Measurements from ENCODE around the gene NCLN.

The NCLN gene

DNA sequence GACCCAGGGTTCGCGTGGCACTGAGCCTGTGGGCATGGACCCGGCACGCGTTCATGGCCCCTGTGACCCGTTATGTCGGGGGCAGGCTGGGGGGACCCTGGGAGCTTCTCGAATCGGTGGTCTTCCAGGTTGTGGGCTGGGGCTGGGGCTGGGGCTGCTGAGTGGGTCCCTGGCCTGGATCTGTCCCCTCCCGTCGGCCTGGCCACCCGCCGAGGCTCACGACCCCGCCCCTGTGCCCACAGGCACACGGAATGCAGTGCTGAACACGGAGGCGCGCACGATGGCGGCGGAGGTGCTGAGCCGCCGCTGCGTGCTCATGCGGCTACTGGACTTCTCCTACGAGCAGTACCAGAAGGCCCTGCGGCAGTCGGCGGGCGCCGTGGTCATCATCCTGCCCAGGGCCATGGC is 6.5 kb downstream of the NCLN start:
- no peak for DNase-seq (ENCODE audit: low spot score)
- TF ChIP-seq, protein P1, sequence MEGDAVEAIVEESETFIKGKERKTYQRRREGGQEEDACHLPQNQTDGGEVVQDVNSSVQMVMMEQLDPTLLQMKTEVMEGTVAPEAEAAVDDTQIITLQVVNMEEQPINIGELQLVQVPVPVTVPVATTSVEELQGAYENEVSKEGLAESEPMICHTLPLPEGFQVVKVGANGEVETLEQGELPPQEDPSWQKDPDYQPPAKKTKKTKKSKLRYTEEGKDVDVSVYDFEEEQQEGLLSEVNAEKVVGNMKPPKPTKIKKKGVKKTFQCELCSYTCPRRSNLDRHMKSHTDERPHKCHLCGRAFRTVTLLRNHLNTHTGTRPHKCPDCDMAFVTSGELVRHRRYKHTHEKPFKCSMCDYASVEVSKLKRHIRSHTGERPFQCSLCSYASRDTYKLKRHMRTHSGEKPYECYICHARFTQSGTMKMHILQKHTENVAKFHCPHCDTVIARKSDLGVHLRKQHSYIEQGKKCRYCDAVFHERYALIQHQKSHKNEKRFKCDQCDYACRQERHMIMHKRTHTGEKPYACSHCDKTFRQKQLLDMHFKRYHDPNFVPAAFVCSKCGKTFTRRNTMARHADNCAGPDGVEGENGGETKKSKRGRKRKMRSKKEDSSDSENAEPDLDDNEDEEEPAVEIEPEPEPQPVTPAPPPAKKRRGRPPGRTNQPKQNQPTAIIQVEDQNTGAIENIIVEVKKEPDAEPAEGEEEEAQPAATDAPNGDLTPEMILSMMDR (IDR thresholded peaks at IDR 0.05; ENCODE audit: extremely low read depth, missing control alignments), result no peak

DNA sequence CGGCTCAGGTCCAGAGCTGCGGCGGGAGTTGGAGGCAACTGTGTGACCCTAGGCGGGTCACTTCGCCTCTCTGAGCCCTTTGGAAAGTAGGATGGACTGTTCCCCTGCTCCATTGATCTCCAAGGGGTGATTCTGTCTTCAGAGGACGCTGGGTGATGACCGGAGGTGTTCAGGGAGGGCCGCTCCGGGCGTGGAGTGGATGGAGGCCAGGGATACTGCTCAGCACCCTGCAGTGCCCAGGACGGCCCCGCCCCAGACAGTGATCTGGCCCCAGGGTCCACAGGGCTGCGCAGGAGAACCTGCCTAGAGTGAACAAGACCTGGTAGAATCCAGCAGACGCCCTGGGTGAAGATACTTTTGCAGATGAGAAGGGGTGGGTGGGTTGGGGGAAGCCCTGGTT is 7.0 kb downstream of the NCLN start:
- TF ChIP-seq, protein P1 (IDR thresholded peaks at IDR 0.05; ENCODE audit: extremely low read depth, missing control alignments), result no peak
- DNase-seq (ENCODE audit: low spot score), result no peak

DNA sequence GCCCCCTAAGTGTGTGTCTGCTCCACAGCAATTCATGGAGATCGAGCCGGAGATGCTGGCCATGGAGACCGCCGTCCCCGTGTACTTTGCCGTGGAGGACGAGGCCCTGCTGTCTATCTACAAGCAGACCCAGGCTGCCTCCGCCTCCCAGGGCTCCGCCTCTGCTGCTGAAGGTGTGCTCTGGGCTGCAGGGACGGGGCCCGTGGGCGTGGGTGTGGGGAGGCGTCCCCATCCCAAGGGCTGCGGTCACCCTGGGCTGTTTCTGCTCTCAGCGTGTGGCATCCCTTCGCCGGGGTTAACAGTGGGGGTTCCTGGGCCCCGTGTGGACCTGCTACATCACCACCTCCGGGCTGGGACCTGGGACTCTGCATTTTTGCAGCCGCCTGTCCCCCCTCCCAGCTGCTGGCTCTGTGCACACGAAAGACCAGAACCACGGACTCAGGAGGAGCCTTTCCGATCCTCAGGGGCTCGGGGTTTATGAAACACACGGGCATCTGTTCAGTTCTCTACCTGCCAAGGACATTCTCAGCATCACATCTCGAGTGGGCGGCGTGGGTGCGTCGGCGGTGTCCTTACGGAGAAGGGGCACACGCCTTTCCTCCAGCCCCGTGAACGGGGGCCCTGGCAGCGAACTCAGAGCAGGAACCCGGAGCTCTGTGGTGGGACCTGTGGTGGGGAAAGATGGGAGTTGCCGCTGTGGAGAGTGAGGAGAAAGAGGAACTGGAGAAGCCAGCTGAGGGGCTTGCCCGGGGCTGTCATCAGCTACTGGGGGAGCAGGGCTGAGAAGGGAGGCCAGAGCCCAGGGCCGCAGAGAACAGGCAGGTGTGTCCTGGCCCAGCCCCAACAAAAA is 7.8 kb downstream of the NCLN start:
- TF ChIP-seq, protein P1 (IDR thresholded peaks at IDR 0.05; ENCODE audit: extremely low read depth, missing control alignments), result no peak
- DNase-seq (ENCODE audit: low spot score), result no peak

DNA sequence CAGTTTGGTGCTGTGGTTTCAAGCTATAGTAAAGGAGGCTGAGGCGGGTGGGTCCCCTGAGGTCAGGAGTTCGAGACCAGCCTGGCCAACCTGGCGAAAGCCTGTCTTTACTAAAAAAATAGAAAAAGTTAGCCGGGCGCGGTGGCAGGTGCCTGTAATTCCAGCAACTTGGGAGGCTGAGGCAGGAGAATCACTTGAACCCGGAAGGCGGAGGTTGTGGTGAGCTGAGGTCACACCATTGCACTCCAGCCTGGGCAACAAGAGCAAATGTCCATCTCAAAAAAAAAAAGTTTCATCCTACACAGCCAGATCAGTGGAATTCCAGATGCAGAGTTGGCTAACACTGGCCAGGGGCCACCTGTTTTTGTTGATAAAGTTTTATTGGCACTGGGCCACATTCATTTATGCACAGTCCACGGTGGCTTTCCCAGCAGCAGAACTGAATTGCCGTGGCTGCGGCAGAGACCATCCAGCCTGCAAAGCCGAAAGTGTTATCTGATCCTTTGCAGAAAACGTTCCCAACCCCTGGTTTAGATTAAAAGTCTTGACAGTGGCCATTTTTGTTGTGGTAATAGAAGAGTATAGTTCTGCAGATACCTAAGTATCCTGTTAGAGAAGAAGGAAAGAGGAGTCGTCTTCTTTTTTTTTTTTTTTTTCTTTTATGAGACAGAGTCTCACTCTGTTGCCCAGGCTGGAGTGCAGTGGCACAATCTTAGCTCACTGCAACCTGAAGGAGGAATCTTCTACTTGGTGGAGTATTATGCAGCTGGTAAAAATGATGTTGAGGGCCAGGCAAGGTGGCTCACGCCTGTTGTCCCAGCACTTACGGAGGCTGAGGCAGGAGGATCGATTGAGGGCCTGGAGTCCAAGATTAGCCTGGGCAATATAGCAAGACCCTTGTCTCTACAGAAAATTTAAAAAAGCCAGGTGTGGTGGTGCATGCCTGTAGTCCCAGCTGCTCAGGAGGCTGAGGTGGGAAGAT is 8.7 kb downstream of the NCLN start:
- DNase-seq (ENCODE audit: low spot score), result no peak
- TF ChIP-seq, protein P1 (IDR thresholded peaks at IDR 0.05; ENCODE audit: extremely low read depth, missing control alignments), result no peak

DNA sequence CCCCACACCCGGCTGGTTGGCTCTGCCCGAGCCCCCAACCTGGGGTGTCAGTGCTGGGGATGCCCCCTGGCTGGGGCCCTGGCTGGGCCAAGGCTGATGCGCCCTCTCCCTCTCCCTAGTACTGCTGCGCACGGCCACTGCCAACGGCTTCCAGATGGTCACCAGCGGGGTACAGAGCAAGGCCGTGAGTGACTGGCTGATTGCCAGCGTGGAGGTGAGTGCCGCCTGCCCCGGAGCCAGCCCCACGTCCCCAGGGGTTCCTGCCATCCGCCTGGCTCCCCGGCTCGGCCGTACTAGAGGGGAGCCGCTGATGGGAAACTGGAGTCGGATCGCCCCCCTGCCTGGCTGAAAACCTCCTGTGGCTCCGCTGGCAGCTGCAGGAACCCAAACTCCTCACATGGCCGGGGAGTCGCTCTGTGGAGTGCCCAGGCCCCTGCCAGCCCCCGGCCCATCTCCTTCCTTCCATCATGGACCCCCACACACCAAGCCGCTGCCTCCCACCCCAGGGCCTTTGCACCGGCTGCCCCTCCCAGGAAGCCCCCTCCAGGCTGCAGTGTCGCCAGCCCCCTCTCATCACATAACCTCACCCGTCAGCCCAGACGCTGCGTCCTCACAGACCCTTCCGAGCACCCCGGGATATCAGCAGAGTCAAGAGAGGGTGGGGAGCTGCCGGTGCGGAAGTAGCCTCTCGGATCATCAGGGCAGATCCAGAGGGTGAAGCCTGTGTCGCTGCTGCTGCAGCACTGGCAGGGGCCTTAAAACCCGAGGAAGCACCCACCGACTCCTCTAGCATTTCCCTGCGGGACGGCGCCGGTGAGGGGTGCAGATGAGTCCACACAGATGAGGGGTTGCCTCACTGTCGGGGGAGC is 10.6 kb downstream of the NCLN start:
- DNase-seq (ENCODE audit: low spot score), result no peak
- TF ChIP-seq, protein P1 (IDR thresholded peaks at IDR 0.05; ENCODE audit: extremely low read depth, missing control alignments), result no peak

DNA sequence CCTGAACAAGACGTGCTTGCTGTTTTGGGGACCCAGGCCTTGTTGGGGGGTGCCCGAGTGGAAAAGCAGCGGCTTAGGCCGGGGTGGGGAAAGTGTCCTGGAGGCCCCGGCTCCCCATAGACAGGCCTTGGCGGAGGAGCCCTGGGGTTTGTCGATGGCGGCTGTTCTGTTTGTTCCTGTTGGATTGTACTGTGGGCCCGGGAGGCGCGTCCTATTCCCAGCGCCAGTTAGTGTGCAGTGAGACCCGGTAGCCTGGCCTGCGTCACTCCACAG is 11.1 kb downstream of the NCLN start:
- no peak for DNase-seq (ENCODE audit: low spot score)
- TF ChIP-seq, protein P1 (IDR thresholded peaks at IDR 0.05; ENCODE audit: extremely low read depth, missing control alignments), result no peak
